ENCODE measurements around the gene BEGAIN. TPM values are rescaled to one million over a fixed set of nuclear protein-coding genes. Genes with fewer than 3 reads are reported as not detected.

BEGAIN gene
- total and polyA plus RNA-seq, 2 experiments from 2014 or later = 1.4 to 2.5 TPM

DNA sequence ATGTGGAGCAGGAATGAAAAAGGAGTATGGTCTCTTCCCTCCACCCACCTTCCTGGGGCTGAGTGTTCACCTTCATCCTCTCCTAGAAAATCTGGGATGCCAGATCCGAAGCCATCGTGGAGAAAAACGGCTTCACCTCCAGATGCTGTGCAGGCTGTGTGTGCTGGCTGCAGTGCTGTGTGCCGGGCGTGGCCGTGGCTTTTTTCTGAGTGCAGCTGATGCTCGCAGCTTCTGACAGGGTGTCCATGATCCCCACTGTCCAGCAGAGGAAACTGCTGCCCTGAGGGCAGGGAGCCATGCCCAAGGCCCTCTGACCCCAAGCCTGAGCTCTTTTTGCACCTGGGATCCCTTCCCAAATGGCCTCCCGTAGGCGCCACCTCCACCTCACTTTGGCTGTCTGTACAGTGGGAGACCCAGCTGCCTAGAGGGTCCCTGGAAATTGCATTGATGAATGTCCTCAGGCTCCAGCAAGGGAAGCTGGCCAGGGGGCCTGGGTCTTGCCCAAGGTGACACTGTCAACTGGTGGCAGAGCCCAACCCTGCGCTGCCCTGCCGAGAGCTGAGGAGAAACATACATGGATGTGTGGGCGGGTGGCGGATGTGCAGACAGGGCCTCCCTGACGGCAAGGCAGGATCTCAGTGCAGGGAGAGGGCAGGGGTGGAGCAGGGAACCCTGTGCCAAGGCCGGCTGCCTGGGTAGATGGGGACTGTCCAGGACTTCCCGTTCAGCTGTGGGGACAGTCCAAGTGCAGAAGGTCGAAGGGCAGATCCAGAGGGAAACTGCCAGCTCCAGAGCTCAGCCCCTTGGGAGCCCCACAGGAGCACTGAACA, 53.3 kb downstream of the BEGAIN start:
- Histone ChIP-seq H3K4me2 (no peak overlapping the region), H3K9me2 (replicated peaks; ENCODE audit: insufficient read depth) (no peaks in the 10 kb centered on the region), H3K4me3 (no peak overlapping the region), H3K36me3 (replicated peaks; ENCODE audit: insufficient read depth, low read depth) (no peaks in the 10 kb centered on the region), H3K9me3 (ENCODE audit: low read depth) (no peaks in the 10 kb centered on the region), H3K27me3 (no peaks in the 10 kb centered on the region), H3K4me1 (ENCODE audit: insufficient read depth) (no peaks in the 10 kb centered on the region), H2AFZ (no peak overlapping the region), H3K79me2 (no peaks in the 10 kb centered on the region), H3K27ac (no peak overlapping the region), H4K20me1 (ENCODE audit: insufficient read depth, poor library complexity, severe bottlenecking) (no peaks in the 10 kb centered on the region)
- no peak for DNase-seq (ENCODE audit: low spot score)
- TF ChIP-seq, protein P1, sequence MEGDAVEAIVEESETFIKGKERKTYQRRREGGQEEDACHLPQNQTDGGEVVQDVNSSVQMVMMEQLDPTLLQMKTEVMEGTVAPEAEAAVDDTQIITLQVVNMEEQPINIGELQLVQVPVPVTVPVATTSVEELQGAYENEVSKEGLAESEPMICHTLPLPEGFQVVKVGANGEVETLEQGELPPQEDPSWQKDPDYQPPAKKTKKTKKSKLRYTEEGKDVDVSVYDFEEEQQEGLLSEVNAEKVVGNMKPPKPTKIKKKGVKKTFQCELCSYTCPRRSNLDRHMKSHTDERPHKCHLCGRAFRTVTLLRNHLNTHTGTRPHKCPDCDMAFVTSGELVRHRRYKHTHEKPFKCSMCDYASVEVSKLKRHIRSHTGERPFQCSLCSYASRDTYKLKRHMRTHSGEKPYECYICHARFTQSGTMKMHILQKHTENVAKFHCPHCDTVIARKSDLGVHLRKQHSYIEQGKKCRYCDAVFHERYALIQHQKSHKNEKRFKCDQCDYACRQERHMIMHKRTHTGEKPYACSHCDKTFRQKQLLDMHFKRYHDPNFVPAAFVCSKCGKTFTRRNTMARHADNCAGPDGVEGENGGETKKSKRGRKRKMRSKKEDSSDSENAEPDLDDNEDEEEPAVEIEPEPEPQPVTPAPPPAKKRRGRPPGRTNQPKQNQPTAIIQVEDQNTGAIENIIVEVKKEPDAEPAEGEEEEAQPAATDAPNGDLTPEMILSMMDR (IDR thresholded peaks at IDR 0.05; ENCODE audit: poor library complexity) = no peak
- TF ChIP-seq EZH2phosphoT487 (IDR thresholded peaks at IDR 0.05; ENCODE audit: low read depth, severe bottlenecking, unreplicated experiment) = no peak
- no peak for TF ChIP-seq EZH2 (IDR thresholded peaks at IDR 0.05; ENCODE audit: borderline replicate concordance)
- 89% methylated on average over 17 of the region's 17 CpGs for WGBS (ENCODE audit: low lambda C conversion rate, missing lambda C conversion rate)

DNA sequence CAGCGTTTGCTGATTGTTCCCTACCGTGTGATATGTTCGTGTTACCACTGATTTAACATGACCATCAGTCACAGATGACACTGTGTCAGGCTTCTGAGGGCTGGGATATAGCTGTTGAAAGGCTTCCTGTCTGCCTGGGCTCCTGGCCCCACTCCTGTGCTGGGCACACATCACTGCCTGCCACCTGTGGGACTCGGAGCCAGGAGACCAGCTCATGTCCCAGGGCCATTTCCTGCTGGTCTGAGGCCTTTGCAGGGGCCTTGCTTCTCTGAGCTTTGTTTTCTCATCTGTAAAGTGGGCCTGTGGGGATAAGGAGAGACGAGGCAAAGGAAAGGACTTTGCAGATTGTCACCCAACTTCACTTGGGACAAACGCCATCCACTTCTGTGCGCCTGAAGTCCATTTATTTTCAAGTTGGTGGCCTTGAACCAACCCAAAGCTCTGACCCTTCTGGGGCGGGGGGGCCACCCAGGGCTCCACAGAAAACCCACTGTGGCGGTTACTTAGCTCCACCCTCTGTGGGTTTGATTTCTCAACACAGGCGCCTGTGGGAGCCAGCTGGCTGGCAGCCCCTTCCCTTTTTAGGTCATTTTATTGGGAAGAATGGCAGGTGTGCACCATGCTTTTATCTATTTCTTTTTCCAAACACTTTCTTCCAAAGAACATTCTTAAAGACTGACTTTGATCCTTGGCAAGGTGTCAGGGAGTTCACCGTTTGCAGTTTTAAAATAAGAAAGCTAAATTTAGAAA, 54.1 kb downstream of the BEGAIN start:
- WGBS (ENCODE audit: low lambda C conversion rate, missing lambda C conversion rate) = 87% methylated on average over 11 of the region's 11 CpGs
- Histone ChIP-seq H3K4me2 (no peak overlapping the region), H3K9me3 (ENCODE audit: low read depth) (no peaks in the 10 kb centered on the region), H3K27me3 (no peaks in the 10 kb centered on the region), H3K9me2 (replicated peaks; ENCODE audit: insufficient read depth) (no peaks in the 10 kb centered on the region), H3K27ac (no peak overlapping the region), H3K4me3 (no peak overlapping the region), H2AFZ (no peak overlapping the region), H4K20me1 (ENCODE audit: insufficient read depth, poor library complexity, severe bottlenecking) (no peaks in the 10 kb centered on the region), H3K4me1 (ENCODE audit: insufficient read depth) (no peaks in the 10 kb centered on the region), H3K36me3 (replicated peaks; ENCODE audit: insufficient read depth, low read depth) (no peaks in the 10 kb centered on the region), H3K79me2 (no peaks in the 10 kb centered on the region)
- no peak for DNase-seq (ENCODE audit: low spot score)
- TF ChIP-seq EZH2phosphoT487 (IDR thresholded peaks at IDR 0.05; ENCODE audit: low read depth, severe bottlenecking, unreplicated experiment) (no peak), EZH2 (IDR thresholded peaks at IDR 0.05; ENCODE audit: borderline replicate concordance) (no peak)
- TF ChIP-seq, protein P1 (IDR thresholded peaks at IDR 0.05; ENCODE audit: poor library complexity) = no peak

DNA sequence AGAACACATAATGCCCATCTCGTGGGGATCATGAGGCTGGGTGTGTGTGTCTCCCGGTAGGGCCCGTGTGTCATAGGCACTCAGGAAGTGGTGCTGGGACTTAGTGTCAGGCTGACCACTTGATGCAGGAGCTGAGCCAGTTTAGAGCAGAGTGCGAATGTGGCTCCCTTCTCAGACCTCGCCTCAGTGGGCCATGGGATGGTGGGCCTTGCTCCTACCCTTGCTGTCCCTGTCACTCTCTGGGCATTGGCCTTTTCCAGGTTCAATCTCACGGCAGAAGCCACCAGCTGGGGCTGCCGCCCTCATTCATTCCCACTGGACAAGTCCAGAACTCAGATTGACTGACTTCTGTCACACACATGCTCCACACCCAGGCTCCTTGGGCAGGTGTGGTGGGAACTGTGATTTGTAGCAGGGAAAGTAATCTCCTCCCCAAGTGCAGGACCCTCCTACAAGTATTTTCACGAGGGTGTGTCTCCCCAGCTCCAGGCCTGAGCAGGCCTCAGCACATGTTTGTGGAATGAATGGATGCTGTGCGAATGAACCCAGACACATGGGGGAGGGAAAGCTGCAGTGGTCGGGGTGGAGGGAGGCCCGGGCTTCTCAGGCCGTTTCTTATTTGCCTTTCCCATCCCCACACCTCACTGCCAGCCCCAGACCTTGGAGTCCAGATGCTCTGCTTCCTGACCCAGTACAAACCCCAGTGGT, 54.9 kb downstream of the BEGAIN start:
- Histone ChIP-seq H3K4me1 (ENCODE audit: insufficient read depth) (no peaks in the 10 kb centered on the region), H3K4me3 (no peak overlapping the region), H3K27me3 (no peaks in the 10 kb centered on the region), H2AFZ (no peak overlapping the region), H3K9me3 (ENCODE audit: low read depth) (no peaks in the 10 kb centered on the region), H3K79me2 (no peaks in the 10 kb centered on the region), H3K4me2 (no peak overlapping the region), H3K36me3 (replicated peaks; ENCODE audit: insufficient read depth, low read depth) (no peaks in the 10 kb centered on the region), H4K20me1 (ENCODE audit: insufficient read depth, poor library complexity, severe bottlenecking) (no peaks in the 10 kb centered on the region), H3K27ac (no peak overlapping the region), H3K9me2 (replicated peaks; ENCODE audit: insufficient read depth) (no peaks in the 10 kb centered on the region)
- WGBS (ENCODE audit: low lambda C conversion rate, missing lambda C conversion rate) = 76% methylated on average over 12 of the region's 12 CpGs
- DNase-seq (ENCODE audit: low spot score) = no peak
- no peak for TF ChIP-seq EZH2phosphoT487 (IDR thresholded peaks at IDR 0.05; ENCODE audit: low read depth, severe bottlenecking, unreplicated experiment)
- TF ChIP-seq, protein P1 (IDR thresholded peaks at IDR 0.05; ENCODE audit: poor library complexity) = no peak
- TF ChIP-seq EZH2 (IDR thresholded peaks at IDR 0.05; ENCODE audit: borderline replicate concordance) = no peak

Measured in hepatocyte (in vitro differentiated cells).